AG09309 (cell line): ENCODE results near the gene FRMD4A.

Source experiments
- DNase-seq: peaks from one replicate; pipeline ENCODE4 v3.0.0-alpha.2; 2010; ENCODE audit warnings: low read depth
- H3K4me3 ChIP-seq: 2 replicates; pipeline ENCODE4 v1.5.1; 2011; ENCODE audit warnings: mild to moderate bottlenecking, low read depth, low read length, moderate library complexity; ENCODE audit not compliant: control insufficient read depth
- TF ChIP-seq, protein P1 (sequence below): IDR thresholded peaks from 2 replicates; pipeline ENCODE4 v1.5.1; 2011; ENCODE audit warnings: mild to moderate bottlenecking, low read depth, low read length, inconsistent platforms; ENCODE audit not compliant: insufficient read depth, control insufficient read depth; ENCODE audit errors: missing control alignments

FRMD4A gene

DNA sequence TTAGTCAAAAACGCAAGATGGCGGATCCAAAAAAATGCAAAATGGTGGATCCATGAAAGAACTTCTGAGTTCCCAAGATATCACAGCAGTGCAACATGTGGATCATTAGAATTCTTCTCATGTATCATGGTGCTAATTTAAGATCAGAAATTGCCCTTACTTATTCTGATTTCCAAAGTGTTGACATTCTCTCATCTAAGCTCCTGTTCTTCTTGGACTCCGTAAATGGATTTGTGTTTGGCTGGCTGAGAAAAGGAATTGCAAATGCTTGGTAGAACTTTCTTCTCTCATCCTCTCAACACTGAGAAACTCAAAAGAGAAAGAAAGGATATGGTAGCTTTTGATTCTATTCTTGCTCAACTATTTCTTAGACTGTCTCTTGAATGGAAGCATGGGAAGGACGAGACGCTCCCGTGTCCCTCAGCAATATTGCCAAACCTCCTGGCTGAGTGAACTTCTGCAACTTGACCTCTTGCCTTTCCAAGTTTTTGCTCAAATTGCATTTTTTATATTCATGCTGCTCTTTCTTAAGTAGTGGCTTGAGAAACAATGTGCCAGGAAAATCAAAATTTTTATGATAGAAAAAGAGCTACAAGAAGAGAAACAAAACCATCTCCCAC lies 44.7 kb downstream of the FRMD4A start:
- DNase-seq, result no peak
- H3K4me3 ChIP-seq, result no peak overlapping the region
- TF ChIP-seq, protein P1, sequence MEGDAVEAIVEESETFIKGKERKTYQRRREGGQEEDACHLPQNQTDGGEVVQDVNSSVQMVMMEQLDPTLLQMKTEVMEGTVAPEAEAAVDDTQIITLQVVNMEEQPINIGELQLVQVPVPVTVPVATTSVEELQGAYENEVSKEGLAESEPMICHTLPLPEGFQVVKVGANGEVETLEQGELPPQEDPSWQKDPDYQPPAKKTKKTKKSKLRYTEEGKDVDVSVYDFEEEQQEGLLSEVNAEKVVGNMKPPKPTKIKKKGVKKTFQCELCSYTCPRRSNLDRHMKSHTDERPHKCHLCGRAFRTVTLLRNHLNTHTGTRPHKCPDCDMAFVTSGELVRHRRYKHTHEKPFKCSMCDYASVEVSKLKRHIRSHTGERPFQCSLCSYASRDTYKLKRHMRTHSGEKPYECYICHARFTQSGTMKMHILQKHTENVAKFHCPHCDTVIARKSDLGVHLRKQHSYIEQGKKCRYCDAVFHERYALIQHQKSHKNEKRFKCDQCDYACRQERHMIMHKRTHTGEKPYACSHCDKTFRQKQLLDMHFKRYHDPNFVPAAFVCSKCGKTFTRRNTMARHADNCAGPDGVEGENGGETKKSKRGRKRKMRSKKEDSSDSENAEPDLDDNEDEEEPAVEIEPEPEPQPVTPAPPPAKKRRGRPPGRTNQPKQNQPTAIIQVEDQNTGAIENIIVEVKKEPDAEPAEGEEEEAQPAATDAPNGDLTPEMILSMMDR, result no peak

DNA sequence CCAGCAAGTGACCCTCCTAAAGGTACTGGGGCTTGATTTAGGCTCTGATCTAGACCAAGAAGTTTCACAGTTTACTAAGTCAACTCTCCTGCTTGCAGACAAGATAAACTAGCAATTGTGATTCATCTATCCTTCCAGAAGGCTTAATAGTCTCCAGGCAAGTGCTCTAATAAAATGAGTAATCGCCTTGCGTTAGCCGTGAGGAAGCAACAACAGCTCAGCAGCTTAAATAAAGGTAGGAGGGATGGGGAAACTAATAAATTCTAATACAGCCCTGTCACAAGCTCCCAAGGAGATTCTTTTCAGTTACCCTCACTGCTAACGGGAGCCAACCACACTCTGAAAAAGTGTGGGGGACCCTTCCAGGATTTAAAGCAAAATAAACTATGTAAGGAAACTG lies 48.4 kb downstream of the FRMD4A start:
- DNase-seq, result peak; percentile 20
- H3K4me3 ChIP-seq, result no peak overlapping the region
- TF ChIP-seq, protein P1, result no peak

DNA sequence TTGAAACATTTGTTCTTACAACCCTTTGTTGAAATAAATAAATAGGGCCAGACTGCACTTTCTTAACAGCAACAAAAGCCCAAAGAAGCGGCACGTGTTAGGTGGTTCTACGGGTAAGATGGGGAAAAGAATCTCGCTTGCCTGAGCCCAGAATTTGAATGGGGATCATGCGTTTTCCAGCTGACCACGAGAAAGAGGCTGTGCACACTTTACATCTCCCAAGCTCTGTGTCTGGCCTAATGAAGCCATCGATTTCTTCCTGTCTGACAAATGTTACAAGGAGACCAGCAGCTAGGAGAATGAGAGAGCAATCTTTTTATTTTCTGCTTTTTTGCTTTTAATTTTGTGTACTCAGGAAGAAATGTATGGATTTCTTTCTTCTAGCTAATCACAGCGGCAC lies 52.2 kb downstream of the FRMD4A start:
- TF ChIP-seq, protein P1, result no peak
- no peak overlapping the region for H3K4me3 ChIP-seq
- DNase-seq, result no peak

DNA sequence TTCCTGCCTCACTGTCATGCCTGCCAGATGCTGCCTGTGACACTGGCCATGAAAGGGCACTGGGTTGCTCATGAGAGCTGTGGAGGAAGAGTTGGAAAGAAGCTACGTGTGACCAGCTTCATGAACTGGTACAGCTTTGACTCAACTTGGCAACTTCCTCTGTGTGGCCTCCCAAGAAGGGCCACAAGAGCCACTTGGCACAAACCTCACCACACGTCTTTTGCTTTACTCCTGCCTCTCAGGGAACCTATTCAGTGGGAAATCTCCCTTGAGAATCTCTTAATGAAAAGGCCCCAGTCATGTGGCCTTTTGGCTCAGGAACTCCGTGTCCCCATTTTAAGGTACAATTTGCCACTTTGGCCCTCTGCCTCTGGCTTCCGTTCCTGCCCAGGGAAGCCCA lies 54.5 kb downstream of the FRMD4A start:
- no peak overlapping the region for H3K4me3 ChIP-seq
- TF ChIP-seq, protein P1, result no peak
- no peak for DNase-seq

GRCh38 chr10:14271621-14272020 lies 59.1 kb downstream of the FRMD4A start:
- H3K4me3 ChIP-seq, result no peak overlapping the region
- TF ChIP-seq, protein P1, result no peak
- no peak for DNase-seq

- no peak for DNase-seq
- TF ChIP-seq, protein P1, result no peak
- H3K4me3 ChIP-seq, result no peak overlapping the region
These were observed 60.4 kb downstream of the FRMD4A start for GRCh38 chr10:14270370-14270769.

GRCh38 chr10:14265709-14266108 lies 65.0 kb downstream of the FRMD4A start:
- no peak for DNase-seq
- TF ChIP-seq, protein P1, result no peak
- no peak overlapping the region for H3K4me3 ChIP-seq
